ENCODE data around the gene CERS6. TPM values are rescaled to one million over a fixed set of nuclear protein-coding genes. Genes with fewer than 3 reads are reported as not detected.

CERS6 gene
- total and polyA plus RNA-seq, 2 of the 8 experiments (the other 6 are each of a cell fraction or from before 2014, with no cell fraction given) = 6.8 to 28.2 TPM

DNA sequence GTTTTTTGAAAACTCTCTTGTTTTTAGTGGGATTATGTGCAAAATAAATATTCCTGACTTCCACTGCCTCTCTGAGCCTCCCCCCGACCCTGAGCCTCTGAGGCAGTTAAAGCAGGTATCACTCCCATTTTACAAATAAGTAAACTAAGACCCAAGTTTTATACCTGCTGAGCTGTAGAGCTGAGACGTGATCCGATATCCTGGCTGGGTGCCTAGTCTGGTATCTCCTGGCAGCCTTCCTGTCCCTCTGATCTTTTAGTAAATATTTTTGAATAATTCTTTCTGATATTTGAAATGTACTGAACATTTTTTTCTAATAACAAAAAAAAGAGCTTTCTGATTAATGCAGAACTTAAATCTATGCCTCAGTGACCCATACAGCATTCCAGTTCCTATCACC, 238.1 kb downstream of the CERS6 start:
- H3K4me2 ChIP-seq (ENCODE audit: insufficient read depth in 1 of 2, low read depth in 2 of 2, low read length in 2 of 2) = no peak overlapping the region
- no peak overlapping the region for H4K8ac ChIP-seq (ENCODE audit: extremely low read depth, insufficient read depth, low read length)
- H3K79me1 ChIP-seq (ENCODE audit: low read depth, low read length) = no peaks in the 10 kb centered on the region
- H4K91ac ChIP-seq (replicated peaks; ENCODE audit: insufficient read length, low read length) = no peak overlapping the region
- H2BK12ac ChIP-seq (ENCODE audit: low read depth, low read length) = no peak overlapping the region
- H3K79me2 ChIP-seq (ENCODE audit: control insufficient read depth in 1 of 2, insufficient read depth in 2 of 2, low read length in 2 of 2) = no peaks in the 10 kb centered on the region
- no peaks in the 10 kb centered on the region for H4K20me1 ChIP-seq (replicated peaks in 1 of 2; ENCODE audit: control insufficient read depth in 1 of 2, insufficient read depth in 2 of 2, low read length in 2 of 2)
- H3K23me2 ChIP-seq (ENCODE audit: low read depth, low read length) = no peaks in the 10 kb centered on the region
- H2BK120ac ChIP-seq (replicated peaks; ENCODE audit: low read depth, low read length) = no peak overlapping the region
- no peak overlapping the region for H2BK15ac ChIP-seq (ENCODE audit: low read length)
- H4K5ac ChIP-seq (ENCODE audit: insufficient read length, low read depth, low read length) = no peak overlapping the region
- no peak overlapping the region for H3K9ac ChIP-seq (replicated peaks in 1 of 4; ENCODE audit: extremely low read depth in 1 of 4, low read depth in 3 of 4, low read length in 3 of 4)
- DNase-seq (ENCODE audit: low read depth in 1 of 2, low spot score in 2 of 2) (no peak), FAIRE-seq (no peak)
- ChIA-PET POLR2A (ENCODE audit: partially characterized antibody) (no interaction called here), CTCF (ENCODE audit: partially characterized antibody) (interaction anchor here (1.0 to 1.7 kb wide), 6 partner anchors 8 to 357 kb away, joined by 3 to 8 read pairs (median 4); no protein-coding TSS in a partner anchor)
- no peak overlapping the region for H3K56ac ChIP-seq (replicated peaks; ENCODE audit: insufficient read length, low read depth, low read length)
- H2AK5ac ChIP-seq (ENCODE audit: low read depth, low read length) = no peak overlapping the region
- no peak overlapping the region for H3K14ac ChIP-seq (ENCODE audit: insufficient read length)
- H3K4ac ChIP-seq (replicated peaks; ENCODE audit: insufficient read length, low read depth, low read length) = no peak overlapping the region
- no peak overlapping the region for H3K23ac ChIP-seq (ENCODE audit: insufficient read length)
- no peak overlapping the region for H3K4me3 ChIP-seq (ENCODE audit: extremely low read depth in 1 of 4, insufficient read depth in 2 of 4, low read depth in 3 of 4, low read length in 4 of 4)
- no peaks in the 10 kb centered on the region for H3K27me3 ChIP-seq (replicated peaks in 1 of 4; ENCODE audit: control insufficient read depth in 3 of 4, extremely low read depth in 1 of 4, insufficient read depth in 3 of 4, low read length in 3 of 4)
- H3K18ac ChIP-seq (ENCODE audit: extremely low read depth, low read length) = no peak overlapping the region
- peaks cover 0 to 3% (median 0%) of the 10 kb centered on the region in 4 experiments; a peak in 4 of 8 replicates for H3K36me3 ChIP-seq (ENCODE audit: control insufficient read depth in 2 of 4, insufficient read depth in 4 of 4, low read length in 3 of 4)
- WGBS, 2 experiments (ENCODE audit: extremely low coverage in 1 of 2, insufficient coverage in 1 of 2, insufficient read length in 1 of 2, insufficient replicate concordance in 2 of 2, low coverage in 1 of 2, low lambda C conversion rate in 2 of 2, missing lambda C conversion rate in 1 of 2) = 90% methylated on average over 3 of the region's 3 CpGs; no CpG with 5 or more reads in 1 of the 2 experiments
- H3K27ac ChIP-seq (ENCODE audit: low read depth, low read length) = no peak overlapping the region
- no peaks in the 10 kb centered on the region for H3K9me3 ChIP-seq (ENCODE audit: insufficient read depth in 2 of 2, low read depth in 1 of 2, low read length in 1 of 2)
- no peak overlapping the region for H2AFZ ChIP-seq (ENCODE audit: low read length)
- H2BK5ac ChIP-seq (ENCODE audit: low read depth, low read length) = no peak overlapping the region
- no peak overlapping the region for H2BK20ac ChIP-seq (ENCODE audit: low read length)
- no peaks in the 10 kb centered on the region for H3K4me1 ChIP-seq (replicated peaks in 1 of 4; ENCODE audit: control insufficient read depth in 3 of 4, insufficient read depth in 4 of 4, low read length in 3 of 4)
- TF ChIP-seq KDM4A (IDR thresholded peaks at IDR 0.05; ENCODE audit: low read depth, low read length, severe bottlenecking) = no peak
- TF ChIP-seq KDM5A (IDR thresholded peaks at IDR 0.05; ENCODE audit: low read length) = no peak
- TF ChIP-seq GABPA (IDR thresholded peaks at IDR 0.05; ENCODE audit: borderline replicate concordance, insufficient read depth, low read length) = no peak
- TF ChIP-seq JUN (IDR thresholded peaks at IDR 0.05; ENCODE audit: low read depth, low read length) = no peak
- no peak for TF ChIP-seq POU5F1 (IDR thresholded peaks at IDR 0.05; ENCODE audit: low read depth, low read length)
- TF ChIP-seq SRF (IDR thresholded peaks at IDR 0.05; ENCODE audit: low read depth, low read length) = no peak
- no peak for TF ChIP-seq EP300 (IDR thresholded peaks at IDR 0.05; ENCODE audit: borderline replicate concordance in 1 of 2, low read depth in 2 of 2, low read length in 2 of 2)
- no peak for TF ChIP-seq SIN3A (conservative IDR thresholded peaks at IDR 0.05 in 1 of 2, IDR thresholded peaks at IDR 0.05 in 1 of 2; ENCODE audit: low read depth in 1 of 2, low read length in 2 of 2)
- TF ChIP-seq HDAC2 (IDR thresholded peaks at IDR 0.05; ENCODE audit: borderline replicate concordance in 1 of 2, low read depth in 2 of 2, low read length in 2 of 2) = no peak
- no peak for TF ChIP-seq TAF7 (optimal IDR thresholded peaks at IDR 0.05; ENCODE audit: borderline replicate concordance, low read depth, low read length)
